Rectal smooth muscle tissue (tissue), 1 donor: ENCODE data around the gene GPSM1.
"Not testable (repeated sequence)": the region's sequence is repeated elsewhere in the genome, so short reads cannot be mapped to it uniquely, and the experiment has no call there.

Experiments
- H3K27ac ChIP-seq: one replicate; pipeline ENCODE4 v1.7.0; 2013; ENCODE audit warnings: low read depth, low read length, inconsistent platforms
- H3K27me3 ChIP-seq: one replicate; pipeline ENCODE4 v1.7.0; 2013; ENCODE audit warnings: low read length; ENCODE audit not compliant: control insufficient read depth, insufficient read depth
- H3K36me3 ChIP-seq: one replicate; pipeline ENCODE4 v1.7.0; 2013; ENCODE audit warnings: low read length; ENCODE audit not compliant: control insufficient read depth, insufficient read depth
- H3K4me1 ChIP-seq: one replicate; pipeline ENCODE4 v1.7.0; 2013; ENCODE audit warnings: low read length; ENCODE audit not compliant: control insufficient read depth, insufficient read depth
- H3K4me3 ChIP-seq: one replicate; pipeline ENCODE4 v1.7.0; 2013; ENCODE audit warnings: low read length
- H3K9ac ChIP-seq: one replicate; pipeline ENCODE4 v1.7.0; 2013; ENCODE audit warnings: low read length

Gene GPSM1

DNA sequence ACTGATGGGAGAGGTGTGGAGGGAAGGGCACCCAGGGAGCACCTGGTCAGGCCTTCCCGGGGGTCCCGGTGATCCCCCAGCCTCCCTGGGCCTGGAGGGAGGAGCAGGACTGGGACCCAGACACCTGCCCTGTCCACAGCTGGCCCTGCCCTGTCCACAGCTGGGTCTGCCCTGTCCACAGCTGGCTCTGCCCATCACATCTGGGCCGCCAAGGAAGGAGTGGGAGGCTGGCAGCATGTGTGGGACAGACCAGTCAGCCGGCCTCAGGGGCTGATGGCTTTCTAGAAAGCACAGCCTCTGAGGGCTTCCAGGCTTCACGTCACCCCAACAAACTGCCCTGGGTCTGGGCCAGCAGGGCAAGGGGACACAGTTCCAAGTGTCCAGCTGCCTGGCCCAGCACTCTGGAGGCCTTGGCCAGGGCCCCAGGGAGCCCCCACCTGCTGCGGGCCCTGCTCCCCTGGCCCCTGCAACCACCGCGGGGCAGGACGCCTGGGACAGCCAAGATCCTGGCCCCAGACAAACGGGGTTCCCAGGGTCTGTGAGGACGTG, 24.0 kb downstream of the GPSM1 start:
- no peak overlapping the region for H3K27ac ChIP-seq
- H3K36me3 ChIP-seq = no peaks in the 10 kb centered on the region
- no peak overlapping the region for H3K9ac ChIP-seq
- no peak overlapping the region for H3K4me3 ChIP-seq
- H3K4me1 ChIP-seq = peaks cover 4% of the 10 kb centered on the region
- H3K27me3 ChIP-seq = no peaks in the 10 kb centered on the region

GRCh38 chr9:136351868-136352267, 24.5 kb downstream of the GPSM1 start:
- H3K9ac ChIP-seq, H3K27me3 ChIP-seq, H3K36me3 ChIP-seq, H3K4me1 ChIP-seq, H3K4me3 ChIP-seq, H3K27ac ChIP-seq: not testable (repeated sequence)

DNA sequence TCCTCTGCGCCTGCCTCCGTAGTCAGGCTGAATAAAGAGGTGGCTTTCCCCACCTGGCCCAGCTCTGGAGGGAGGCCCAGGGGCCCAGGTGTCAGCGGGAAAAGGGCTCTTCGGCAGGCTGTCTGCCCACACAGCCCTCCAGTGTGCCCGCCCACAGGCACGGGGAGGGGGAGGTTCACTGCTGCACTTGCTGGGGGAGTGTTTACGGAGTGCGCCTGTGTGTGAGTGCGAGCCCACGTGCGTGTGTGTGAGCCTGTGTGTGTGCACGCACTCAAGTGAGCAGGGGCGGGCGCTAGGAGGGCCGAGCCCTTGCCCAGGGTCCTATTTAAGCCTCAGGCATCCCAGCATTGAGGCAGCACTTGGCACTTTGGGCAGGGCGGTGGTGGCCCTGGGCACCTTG, 25.3 kb downstream of the GPSM1 start:
- H3K27me3 ChIP-seq = no peaks in the 10 kb centered on the region
- no peaks in the 10 kb centered on the region for H3K36me3 ChIP-seq
- peaks cover 4% of the 10 kb centered on the region for H3K4me1 ChIP-seq
- no peak overlapping the region for H3K9ac ChIP-seq
- H3K27ac ChIP-seq = no peak overlapping the region
- H3K4me3 ChIP-seq = no peak overlapping the region

DNA sequence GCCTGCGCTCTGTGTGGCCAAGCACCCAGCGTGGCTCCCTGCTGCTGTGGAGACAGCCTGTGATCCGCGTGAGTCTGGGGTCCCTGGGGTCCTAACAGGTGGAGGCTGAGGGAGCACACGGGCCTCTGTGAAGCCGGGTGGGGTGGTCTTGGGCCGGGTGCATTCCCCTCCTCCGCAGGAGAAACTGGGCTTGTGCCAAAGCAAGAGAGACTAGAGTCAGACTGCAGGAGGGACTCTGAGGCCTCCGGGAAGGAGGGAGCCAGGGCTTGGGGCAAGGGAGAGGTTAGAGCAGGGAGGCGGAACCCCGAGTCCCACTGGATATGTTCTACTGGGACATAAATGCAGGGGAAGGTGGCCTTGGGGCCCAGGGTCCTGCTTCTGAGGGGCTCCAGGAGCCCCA, 25.7 kb downstream of the GPSM1 start:
- peaks cover 4% of the 10 kb centered on the region for H3K4me1 ChIP-seq
- no peak overlapping the region for H3K4me3 ChIP-seq
- H3K9ac ChIP-seq = no peak overlapping the region
- H3K36me3 ChIP-seq = no peaks in the 10 kb centered on the region
- H3K27ac ChIP-seq = no peak overlapping the region
- no peaks in the 10 kb centered on the region for H3K27me3 ChIP-seq

DNA sequence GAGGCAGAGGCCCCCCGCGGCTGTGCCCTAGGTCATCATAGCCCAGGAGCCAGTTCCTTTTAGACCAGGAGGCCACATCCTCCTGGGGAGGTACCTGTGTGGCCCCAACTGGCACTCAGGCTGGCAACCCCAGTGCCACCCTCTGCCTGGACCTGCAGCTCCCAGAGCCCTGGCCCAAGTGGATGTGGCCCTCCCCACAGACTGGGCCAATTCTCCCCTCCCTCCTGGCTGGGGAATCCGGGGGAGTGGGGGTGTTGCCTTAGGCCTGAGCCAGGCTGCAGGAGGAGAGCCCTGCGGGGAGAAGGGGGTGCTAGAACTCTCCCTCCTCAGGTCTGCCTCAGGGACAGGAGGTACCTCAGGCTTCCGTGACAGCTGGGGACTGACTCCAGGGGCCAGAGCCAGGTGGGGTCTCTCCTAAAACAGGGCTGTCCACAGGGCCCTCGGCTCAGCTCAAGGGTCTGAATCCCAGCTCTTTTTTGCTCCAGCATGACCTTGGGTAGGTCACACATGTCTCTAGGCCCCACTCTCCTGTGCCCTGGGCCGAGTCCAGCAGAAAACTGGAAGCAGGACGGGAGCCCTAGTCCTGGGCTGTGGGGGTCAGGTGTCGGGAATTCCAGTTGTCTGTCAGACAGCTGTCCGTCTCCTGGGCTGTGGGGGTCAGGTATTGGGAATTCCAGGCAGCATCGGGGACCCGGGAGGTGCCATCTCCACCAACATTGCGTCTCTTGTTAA, 26.6 kb downstream of the GPSM1 start:
- H3K36me3 ChIP-seq = no peaks in the 10 kb centered on the region

GRCh38 chr9:136354592-136355085, 27.3 kb downstream of the GPSM1 start:
- Histone ChIP-seq H3K4me1 (peaks cover 4% of the 10 kb centered on the region), H3K27me3 (no peaks in the 10 kb centered on the region), H3K36me3 (no peaks in the 10 kb centered on the region), H3K9ac (no peak overlapping the region), H3K27ac (no peak overlapping the region), H3K4me3 (no peak overlapping the region)

More for the DNA sequence above, 26.6 kb downstream of the GPSM1 start:
- peak overlapping the region; percentile 52 for H3K27ac ChIP-seq
- peaks cover 4% of the 10 kb centered on the region for H3K4me1 ChIP-seq
- H3K4me3 ChIP-seq = no peak overlapping the region
- H3K9ac ChIP-seq = no peak overlapping the region
- H3K27me3 ChIP-seq = no peaks in the 10 kb centered on the region

- H3K9ac ChIP-seq = no peak overlapping the region
- peaks cover 8% of the 10 kb centered on the region for H3K4me1 ChIP-seq
- no peaks in the 10 kb centered on the region for H3K36me3 ChIP-seq
- no peaks in the 10 kb centered on the region for H3K27me3 ChIP-seq
- H3K27ac ChIP-seq = no peak overlapping the region
- H3K4me3 ChIP-seq = no peak overlapping the region
These were observed 28.5 kb downstream of the GPSM1 start for GRCh38 chr9:136355616-136356557.

DNA sequence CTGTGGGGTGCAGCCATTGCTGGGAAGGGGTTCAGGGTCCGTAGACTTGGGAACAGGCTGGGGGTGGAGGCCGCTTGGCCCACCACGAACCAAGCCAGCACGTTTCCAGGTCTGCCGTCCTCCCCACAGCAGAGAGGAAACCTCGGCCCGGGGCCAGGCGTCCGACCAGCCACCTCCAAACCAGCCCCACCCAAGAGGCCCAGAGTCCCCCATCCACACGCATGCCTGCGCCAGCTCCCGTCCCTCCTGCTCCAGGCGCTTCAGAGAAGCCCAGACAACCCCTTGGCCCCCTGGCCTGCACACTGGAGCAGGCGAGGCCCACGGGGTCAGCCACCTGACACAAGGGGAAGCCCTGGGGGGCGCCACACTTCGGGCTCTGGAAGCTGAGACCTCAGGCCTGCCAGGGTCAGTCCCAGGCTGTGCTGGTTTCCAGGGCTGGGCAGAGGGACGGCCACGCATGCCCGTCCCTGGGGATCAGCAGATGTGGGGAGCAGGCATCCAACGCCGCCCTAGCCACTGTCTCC, 29.9 kb downstream of the GPSM1 start:
- Histone ChIP-seq H3K4me1 (peaks cover 20% of the 10 kb centered on the region), H3K9ac (no peak overlapping the region), H3K36me3 (no peaks in the 10 kb centered on the region), H3K4me3 (no peak overlapping the region), H3K27ac (no peak overlapping the region), H3K27me3 (no peaks in the 10 kb centered on the region)

DNA sequence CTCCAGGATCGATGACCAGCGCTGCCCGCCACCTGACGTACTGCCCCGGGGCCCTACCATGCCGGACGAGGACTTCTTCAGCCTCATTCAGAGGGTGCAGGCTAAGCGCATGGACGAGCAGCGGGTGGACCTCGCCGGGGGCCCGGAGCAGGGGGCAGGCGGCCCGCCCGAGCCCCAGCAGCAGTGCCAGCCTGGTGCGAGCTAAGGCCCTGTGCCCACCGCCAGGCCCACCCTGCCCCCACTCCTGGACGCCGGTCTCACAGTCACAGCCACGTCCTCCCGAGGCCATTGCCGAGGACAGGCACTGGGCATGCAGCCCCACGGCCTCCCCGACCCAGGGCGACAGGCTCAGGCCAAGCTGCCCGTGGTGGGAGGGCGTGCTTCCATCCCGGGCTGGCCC, 30.7 kb downstream of the GPSM1 start:
- no peaks in the 10 kb centered on the region for H3K36me3 ChIP-seq

DNA sequence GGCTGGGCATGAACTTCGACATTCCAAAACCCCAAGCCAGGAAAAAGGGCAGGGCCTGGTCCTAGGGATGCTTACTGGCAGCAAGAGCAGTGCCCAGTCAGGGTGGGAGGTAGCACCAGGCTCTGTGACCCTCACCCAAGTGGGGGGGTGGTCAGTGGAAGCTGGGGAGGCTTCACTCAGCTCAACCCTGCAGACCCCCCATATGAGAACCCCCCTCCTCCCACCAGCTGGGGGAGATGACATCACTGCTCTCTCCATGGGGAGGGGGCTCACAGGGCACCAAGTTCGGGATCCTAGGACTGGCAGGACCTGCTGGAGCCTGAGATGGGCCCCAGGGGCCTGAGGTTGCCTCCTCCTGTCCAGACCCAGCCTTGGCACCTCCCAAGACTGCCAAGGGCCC, 31.5 kb downstream of the GPSM1 start:
- Histone ChIP-seq H3K4me1 (peaks cover 29% of the 10 kb centered on the region), H3K27ac (no peak overlapping the region), H3K27me3 (no peaks in the 10 kb centered on the region)

More for the DNA sequence above, 30.7 kb downstream of the GPSM1 start:
- Histone ChIP-seq H3K27me3 (no peaks in the 10 kb centered on the region), H3K9ac (no peak overlapping the region), H3K27ac (no peak overlapping the region), H3K4me3 (no peak overlapping the region), H3K4me1 (peaks cover 27% of the 10 kb centered on the region)

DNA sequence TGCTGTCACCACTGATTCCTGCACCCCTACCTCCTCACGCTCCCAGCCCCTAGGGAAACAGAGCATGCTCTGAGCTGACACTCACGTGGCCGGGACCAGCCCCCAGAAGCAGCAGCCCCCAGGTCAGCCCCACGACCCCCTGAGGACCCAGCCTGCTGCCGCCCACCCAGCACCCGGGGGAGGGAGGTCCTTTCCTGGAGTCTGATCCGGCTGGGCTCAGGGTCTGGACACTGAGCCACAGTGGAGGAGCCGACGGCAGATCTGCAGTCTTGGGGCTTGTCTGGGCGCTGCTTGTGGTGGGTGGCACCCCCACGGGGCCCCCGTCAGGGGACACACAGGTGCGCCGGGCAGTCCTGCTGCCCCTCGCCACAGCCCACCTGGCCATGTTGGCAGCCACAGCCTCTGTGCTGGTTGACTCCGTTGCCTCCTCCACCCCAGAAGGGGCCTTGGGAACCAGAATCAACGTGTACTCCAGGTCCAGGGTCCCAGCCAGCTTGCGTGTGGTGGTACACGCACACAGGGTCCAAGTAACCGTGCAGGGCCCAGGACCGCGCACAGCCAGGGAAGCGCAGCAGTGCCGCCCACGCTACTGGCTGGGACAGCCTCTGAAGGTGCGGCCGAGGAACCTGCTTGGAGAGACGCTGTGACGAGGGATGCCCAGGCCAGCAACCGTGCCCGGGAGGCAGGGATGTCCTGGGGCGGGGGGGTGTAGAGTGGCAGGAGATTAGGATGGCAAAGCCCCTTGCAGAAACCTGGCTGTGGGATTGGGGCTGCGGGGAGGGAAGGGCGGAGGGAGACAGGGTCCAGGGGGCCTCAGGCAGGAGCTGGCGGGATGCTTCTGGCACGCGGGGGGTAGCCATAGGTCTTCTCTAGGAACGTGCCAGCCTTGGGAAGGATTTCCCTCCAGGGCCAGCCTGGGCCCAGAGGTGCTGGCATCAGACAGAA, 32.7 kb downstream of the GPSM1 start:
- H3K4me1 ChIP-seq = peaks cover 27% of the 10 kb centered on the region
- no peak overlapping the region for H3K4me3 ChIP-seq
- H3K36me3 ChIP-seq = no peaks in the 10 kb centered on the region
- no peak overlapping the region for H3K9ac ChIP-seq
- no peaks in the 10 kb centered on the region for H3K27me3 ChIP-seq
- H3K27ac ChIP-seq = peak overlapping the region; percentile 81

More for the DNA sequence above, 31.5 kb downstream of the GPSM1 start:
- Histone ChIP-seq H3K9ac (no peak overlapping the region), H3K36me3 (no peaks in the 10 kb centered on the region), H3K4me3 (no peak overlapping the region)
